NCI-H446 treated with DMSO at 0.1 percent for 48 hours (cell line): Measurements from ENCODE around the gene HNRNPA3.
"Not testable (repeated sequence)": the region's sequence is repeated elsewhere in the genome, so short reads cannot be mapped to it uniquely, and the experiment has no call there.

Source experiments
- DNase-seq: peaks from one replicate; lab custom pipeline; 2025; lab: John Stamatoyannopoulos, UW

The HNRNPA3 gene

GRCh38 chr2:177254433-177255226 is 42.0 kb downstream of the HNRNPA3 start:
- no peak for DNase-seq

- DNase-seq = no peak
Measured at GRCh38 chr2:177255227-177255601, 42.6 kb downstream of the HNRNPA3 start.

GRCh38 chr2:177256026-177256425 is 43.4 kb downstream of the HNRNPA3 start:
- DNase-seq = no peak

- DNase-seq = no peak
Measured at GRCh38 chr2:177256695-177257094, 44.1 kb downstream of the HNRNPA3 start.

GRCh38 chr2:177257471-177257870 is 44.9 kb downstream of the HNRNPA3 start:
- DNase-seq = no peak

- no peak for DNase-seq
Measured at GRCh38 chr2:177258059-177258458, 45.5 kb downstream of the HNRNPA3 start.

GRCh38 chr2:177260379-177260778 is 47.8 kb downstream of the HNRNPA3 start:
- DNase-seq = no peak

GRCh38 chr2:177261116-177262060 is 48.8 kb downstream of the HNRNPA3 start:
- DNase-seq = no peak

- no peak for DNase-seq
Measured at GRCh38 chr2:177262092-177262491, 49.5 kb downstream of the HNRNPA3 start.

GRCh38 chr2:177262958-177263450 is 50.4 kb downstream of the HNRNPA3 start:
- no peak for DNase-seq

- peak; percentile 87 for DNase-seq
Measured at GRCh38 chr2:177263451-177264208, 51.0 kb downstream of the HNRNPA3 start.

- DNase-seq = no peak
Measured at GRCh38 chr2:177264209-177264692, 51.7 kb downstream of the HNRNPA3 start.

GRCh38 chr2:177264693-177265587 is 52.3 kb downstream of the HNRNPA3 start, which contains the start of gene NFE2L2:
Gene NFE2L2 (minus strand): TSS chr2:177264727. CDS start chr2:177264576, 151 bp downstream.
- DNase-seq = peak; percentile 83

GRCh38 chr2:177265824-177266817 is 53.5 kb downstream of the HNRNPA3 start:
- DNase-seq = no peak

GRCh38 chr2:177266955-177267354 is 54.4 kb downstream of the HNRNPA3 start:
- not testable (repeated sequence) for DNase-seq

- no peak for DNase-seq
Measured at GRCh38 chr2:177268187-177268871, 55.7 kb downstream of the HNRNPA3 start.

GRCh38 chr2:177268901-177269300 is 56.3 kb downstream of the HNRNPA3 start:
- DNase-seq = no peak

- no peak for DNase-seq
Measured at GRCh38 chr2:177270531-177270930, 57.9 kb downstream of the HNRNPA3 start.
